Osteocyte (in vitro differentiated cells): ENCODE data around the gene SPG7. TPM values are rescaled to one million over a fixed set of nuclear protein-coding genes. Genes with fewer than 3 reads are reported as not detected.
A peak's percentile ranks its signal among the peaks of the same experiment; 100 is the strongest.

Experiments
- DNase-seq: peaks from one replicate; pipeline ENCODE4 v3.0.0; 2021; ENCODE audit warnings: mixed read lengths; ENCODE audit not compliant: unreplicated experiment; ENCODE audit errors: extremely low spot score
- H3K27ac Mint-ChIP-seq: one replicate; pipeline ENCODE4 v1.8.0; 2021; ENCODE audit warnings: mild to moderate bottlenecking, mixed read lengths; ENCODE audit not compliant: unreplicated experiment
- H3K27me3 Mint-ChIP-seq: one replicate; pipeline ENCODE4 v1.8.0; 2021; ENCODE audit warnings: mixed read lengths; ENCODE audit not compliant: unreplicated experiment
- H3K36me3 Mint-ChIP-seq: one replicate; pipeline ENCODE4 v1.8.0; 2021; ENCODE audit warnings: mixed read lengths; ENCODE audit not compliant: unreplicated experiment
- H3K4me1 Mint-ChIP-seq: one replicate; pipeline ENCODE4 v1.8.0; 2021; ENCODE audit warnings: mixed read lengths; ENCODE audit not compliant: unreplicated experiment
- H3K4me3 Mint-ChIP-seq: one replicate; pipeline ENCODE4 v1.8.0; 2021; ENCODE audit warnings: mild to moderate bottlenecking, moderate library complexity, mixed read lengths; ENCODE audit not compliant: unreplicated experiment
- H3K9me3 Mint-ChIP-seq: one replicate; pipeline ENCODE4 v1.8.0; 2021; ENCODE audit warnings: mixed read lengths; ENCODE audit not compliant: unreplicated experiment
- total RNA-seq: library from RNA; stranded (reverse); gene quantifications from 2 replicates; pipeline ENCODE4 v1.2.1, GENCODE V29; 2021
- TF ChIP-seq, protein P1 (sequence below): fragments of 200-600 bp; sonication (generic); IDR thresholded peaks from 2 replicates; pipeline ENCODE4 v1.5.0; 2021; ENCODE audit warnings: antibody characterized with exemption, mild to moderate bottlenecking, moderate library complexity

SPG7 gene
- total RNA-seq, 1 donor from 2014 or later: 125 TPM

DNA sequence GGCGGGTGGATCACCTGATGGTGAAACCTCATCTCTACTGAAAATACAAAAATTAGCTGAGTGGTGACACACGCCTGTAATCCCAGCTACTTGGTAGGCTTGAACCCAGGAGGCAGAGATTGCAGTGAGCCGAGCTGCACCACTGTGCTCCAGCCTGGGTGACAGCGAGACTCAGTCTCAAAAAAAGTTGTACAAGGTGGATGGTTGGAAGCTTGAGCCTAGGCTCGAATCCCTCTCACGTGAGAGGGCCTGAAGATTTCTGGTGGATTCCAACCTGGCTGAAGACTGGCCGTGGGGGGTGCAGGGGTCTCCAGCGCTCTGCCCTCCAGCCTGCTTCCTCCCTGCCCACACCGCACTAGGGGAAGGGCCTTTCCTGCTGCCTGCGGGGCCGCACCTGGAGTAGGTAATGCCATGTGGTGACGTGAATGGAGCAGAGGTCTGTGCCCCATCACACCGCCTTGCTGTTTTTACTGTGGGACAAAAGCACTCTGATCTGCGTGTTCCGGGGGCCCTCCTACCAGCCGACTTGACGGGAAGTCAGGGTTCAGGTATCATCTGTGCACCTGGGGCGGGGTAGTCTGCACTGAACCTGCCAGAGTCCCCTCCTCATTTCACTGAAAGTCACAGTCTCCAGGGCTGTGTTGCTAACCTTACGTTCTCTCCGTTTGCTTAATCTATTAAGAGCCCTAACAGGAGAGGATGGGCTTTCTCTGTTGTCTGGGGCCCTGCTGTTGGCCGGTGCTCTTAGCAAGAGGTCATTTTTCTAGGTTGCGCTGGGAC, 56.5 kb downstream of the SPG7 start:
- peaks cover 54% of the 10 kb centered on the region for H3K4me1 Mint-ChIP-seq
- no peak overlapping the region for H3K4me3 Mint-ChIP-seq
- TF ChIP-seq, protein P1, sequence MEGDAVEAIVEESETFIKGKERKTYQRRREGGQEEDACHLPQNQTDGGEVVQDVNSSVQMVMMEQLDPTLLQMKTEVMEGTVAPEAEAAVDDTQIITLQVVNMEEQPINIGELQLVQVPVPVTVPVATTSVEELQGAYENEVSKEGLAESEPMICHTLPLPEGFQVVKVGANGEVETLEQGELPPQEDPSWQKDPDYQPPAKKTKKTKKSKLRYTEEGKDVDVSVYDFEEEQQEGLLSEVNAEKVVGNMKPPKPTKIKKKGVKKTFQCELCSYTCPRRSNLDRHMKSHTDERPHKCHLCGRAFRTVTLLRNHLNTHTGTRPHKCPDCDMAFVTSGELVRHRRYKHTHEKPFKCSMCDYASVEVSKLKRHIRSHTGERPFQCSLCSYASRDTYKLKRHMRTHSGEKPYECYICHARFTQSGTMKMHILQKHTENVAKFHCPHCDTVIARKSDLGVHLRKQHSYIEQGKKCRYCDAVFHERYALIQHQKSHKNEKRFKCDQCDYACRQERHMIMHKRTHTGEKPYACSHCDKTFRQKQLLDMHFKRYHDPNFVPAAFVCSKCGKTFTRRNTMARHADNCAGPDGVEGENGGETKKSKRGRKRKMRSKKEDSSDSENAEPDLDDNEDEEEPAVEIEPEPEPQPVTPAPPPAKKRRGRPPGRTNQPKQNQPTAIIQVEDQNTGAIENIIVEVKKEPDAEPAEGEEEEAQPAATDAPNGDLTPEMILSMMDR: no peak
- peak overlapping the region; percentile 14 for H3K27ac Mint-ChIP-seq
- no peak for DNase-seq
- H3K9me3 Mint-ChIP-seq: no peaks in the 10 kb centered on the region
- peaks cover 35% of the 10 kb centered on the region for H3K36me3 Mint-ChIP-seq
- no peaks in the 10 kb centered on the region for H3K27me3 Mint-ChIP-seq

GRCh38 chr16:89565256-89565505, 57.0 kb downstream of the SPG7 start:
- DNase-seq: no peak
- Mint-ChIP-seq H3K4me1 (peaks cover 49% of the 10 kb centered on the region), H3K9me3 (no peaks in the 10 kb centered on the region), H3K27ac (peak overlapping the region; percentile 14), H3K36me3 (peaks cover 35% of the 10 kb centered on the region), H3K4me3 (no peak overlapping the region), H3K27me3 (no peaks in the 10 kb centered on the region)
- TF ChIP-seq, protein P1: no peak

GRCh38 chr16:89565506-89566372, 57.5 kb downstream of the SPG7 start:
- DNase-seq: no peak
- no peaks in the 10 kb centered on the region for H3K27me3 Mint-ChIP-seq
- peak overlapping the region; percentile 23 for H3K27ac Mint-ChIP-seq
- TF ChIP-seq, protein P1: peak; percentile 67
- peak overlapping the region; percentile 42 for H3K4me3 Mint-ChIP-seq
- H3K9me3 Mint-ChIP-seq: no peaks in the 10 kb centered on the region
- H3K36me3 Mint-ChIP-seq: peaks cover 35% of the 10 kb centered on the region
- peaks cover 48% of the 10 kb centered on the region for H3K4me1 Mint-ChIP-seq

GRCh38 chr16:89567656-89568594, 59.7 kb downstream of the SPG7 start:
- no peaks in the 10 kb centered on the region for H3K9me3 Mint-ChIP-seq
- no peaks in the 10 kb centered on the region for H3K27me3 Mint-ChIP-seq
- DNase-seq: no peak
- TF ChIP-seq, protein P1: no peak
- peaks cover 34% of the 10 kb centered on the region for H3K4me1 Mint-ChIP-seq
- H3K36me3 Mint-ChIP-seq: peaks cover 19% of the 10 kb centered on the region
- H3K27ac Mint-ChIP-seq: no peak overlapping the region
- H3K4me3 Mint-ChIP-seq: no peak overlapping the region
